H1 (cell line): ENCODE results near the gene KRTAP9-1. TPM values are rescaled to one million over a fixed set of nuclear protein-coding genes. Genes with fewer than 3 reads are reported as not detected.

Experiments
- CTCF ChIA-PET: fragments of 300-600 bp; sonication (Branson Sonifier 250); formaldehyde crosslinking; loops from one replicate; lab custom pipeline; 2021; ENCODE audit not compliant: partially characterized antibody; lab: Charles Lee
- POLR2A ChIA-PET: fragments of 300-600 bp; sonication (Branson Sonifier 250); formaldehyde crosslinking; loops from one replicate; lab custom pipeline; 2021; ENCODE audit warnings: inconsistent platforms; ENCODE audit not compliant: partially characterized antibody; lab: Charles Lee
- DNase-seq, 2 experiments: peaks; one replicate each; pipeline versions ENCODE4 v3.0.0 to v3.0.0-alpha.2; 2010 to 2022; ENCODE audit warnings: low spot score in 2 of 2, low read depth in 1 of 2, mixed read lengths in 1 of 2
- FAIRE-seq: peaks from 2 replicates; lab custom pipeline; 2011; peaks lifted over from hg19 to GRCh38; lab: Jason Lieb, UNC
- H2AFZ ChIP-seq: 2 replicates; pipeline ENCODE4 v1.8.1; 2012; ENCODE audit warnings: low read length, inconsistent platforms
- H2AK5ac ChIP-seq: 2 replicates; pipeline ENCODE4 v1.6.1; 2013; ENCODE audit warnings: low read depth, low read length
- H2BK120ac ChIP-seq: replicated peaks from 2 replicates; pipeline ENCODE3; 2013; ENCODE audit warnings: low read depth, low read length, inconsistent platforms
- H2BK12ac ChIP-seq: 2 replicates; pipeline ENCODE4 v1.6.1; 2013; ENCODE audit warnings: low read depth, low read length
- H2BK15ac ChIP-seq: 2 replicates; pipeline ENCODE4 v1.6.1; 2013; ENCODE audit warnings: low read length
- H2BK20ac ChIP-seq: 2 replicates; pipeline ENCODE4 v1.6.1; 2013; ENCODE audit warnings: low read length
- H2BK5ac ChIP-seq: 2 replicates; pipeline ENCODE4 v1.6.1; 2013; ENCODE audit warnings: low read depth, low read length
- H3K14ac ChIP-seq: 2 replicates; pipeline ENCODE4 v1.6.1; 2013; ENCODE audit warnings: inconsistent platforms; ENCODE audit not compliant: insufficient read length
- H3K18ac ChIP-seq: 2 replicates; pipeline ENCODE4 v1.6.1; 2013; ENCODE audit warnings: low read length; ENCODE audit errors: extremely low read depth
- H3K23ac ChIP-seq: 2 replicates; pipeline ENCODE4 v1.6.1; 2013; ENCODE audit warnings: inconsistent platforms; ENCODE audit not compliant: insufficient read length
- H3K23me2 ChIP-seq: 2 replicates; pipeline ENCODE4 v1.6.1; 2013; ENCODE audit warnings: low read depth, low read length
- H3K27ac ChIP-seq: 2 replicates; pipeline ENCODE4 v1.6.1; 2011; ENCODE audit warnings: low read depth, low read length, inconsistent platforms
- H3K27me3 ChIP-seq, 4 experiments: replicated peaks in 1 of 4; 1 replicate in 1 of 4; 2 replicates in 3 of 4; pipeline versions ENCODE4 v1.6.1 to v1.8.1; 2011 to 2013; ENCODE audit warnings: low read length in 3 of 4, mild to moderate bottlenecking in 3 of 4, inconsistent platforms in 2 of 4, mixed read lengths in 2 of 4, moderate library complexity in 1 of 4; ENCODE audit not compliant: control insufficient read depth in 3 of 4, insufficient read depth in 3 of 4; ENCODE audit errors: extremely low read depth in 1 of 4
- H3K36me3 ChIP-seq, 4 experiments: 2 replicates each; pipeline versions ENCODE4 v1.6.1 to v1.8.1; 2011 to 2013; ENCODE audit warnings: mild to moderate bottlenecking in 4 of 4, low read length in 3 of 4, moderate library complexity in 2 of 4, control low read depth in 1 of 4, inconsistent platforms in 1 of 4; ENCODE audit not compliant: insufficient read depth in 4 of 4, control insufficient read depth in 2 of 4
- H3K4ac ChIP-seq: replicated peaks from 2 replicates; pipeline ENCODE3; 2013; ENCODE audit warnings: low read length, low read depth, mixed read lengths, inconsistent platforms; ENCODE audit not compliant: insufficient read length
- H3K4me1 ChIP-seq, 4 experiments: replicated peaks in 1 of 4; 1 replicate in 1 of 4; 2 replicates in 3 of 4; pipeline versions ENCODE4 v1.6.1 to v1.8.1; 2011 to 2013; ENCODE audit warnings: low read length in 3 of 4, inconsistent platforms in 2 of 4, mixed read lengths in 1 of 4; ENCODE audit not compliant: insufficient read depth in 4 of 4, control insufficient read depth in 3 of 4
- H3K4me2 ChIP-seq, 2 experiments: 2 replicates each; pipeline versions ENCODE4 v1.6.1 to v1.8.1; 2011 to 2013; ENCODE audit warnings: low read depth in 2 of 2, low read length in 2 of 2, control low read depth in 1 of 2, inconsistent platforms in 1 of 2, mild to moderate bottlenecking in 1 of 2; ENCODE audit not compliant: insufficient read depth in 1 of 2
- H3K4me3 ChIP-seq, 4 experiments: fragments of 200-600, 300-600 bp in 1 of 4; sonication (generic), shearing (Covaris generic), sonication (Bioruptor Twin) in 1 of 4; 2 replicates each; pipeline versions ENCODE4 v1.5.1 to v1.8.1; 2011 to 2016; ENCODE audit warnings: low read length in 4 of 4, low read depth in 3 of 4, control low read depth in 2 of 4, inconsistent platforms in 2 of 4, mild to moderate bottlenecking in 2 of 4, mixed read lengths in 1 of 4, moderate library complexity in 1 of 4; ENCODE audit not compliant: insufficient read depth in 2 of 4; ENCODE audit errors: extremely low read depth in 1 of 4
- H3K56ac ChIP-seq: replicated peaks from 2 replicates; pipeline ENCODE3; 2013; ENCODE audit warnings: low read depth, mild to moderate bottlenecking, mixed read lengths, low read length, inconsistent platforms; ENCODE audit not compliant: insufficient read length
- H3K79me1 ChIP-seq: 2 replicates; pipeline ENCODE4 v1.6.1; 2013; ENCODE audit warnings: low read depth, low read length, control low read depth
- H3K79me2 ChIP-seq, 2 experiments: 2 replicates each; pipeline versions ENCODE4 v1.6.1 to v1.8.1; 2012 to 2013; ENCODE audit warnings: low read length in 2 of 2, mild to moderate bottlenecking in 2 of 2, inconsistent platforms in 1 of 2; ENCODE audit not compliant: insufficient read depth in 2 of 2, control insufficient read depth in 1 of 2
- H3K9ac ChIP-seq, 4 experiments: replicated peaks in 1 of 4; 1 replicate in 1 of 4; 2 replicates in 3 of 4; pipeline versions ENCODE4 v1.6.1 to v1.8.1; 2011 to 2013; ENCODE audit warnings: low read depth in 3 of 4, low read length in 3 of 4, control low read depth in 2 of 4, mild to moderate bottlenecking in 2 of 4, moderate library complexity in 2 of 4, inconsistent platforms in 1 of 4; ENCODE audit errors: extremely low read depth in 1 of 4
- H3K9me3 ChIP-seq, 2 experiments: 2 replicates each; pipeline versions ENCODE4 v1.6.1 to v1.8.1; 2012 to 2013; ENCODE audit warnings: mild to moderate bottlenecking in 2 of 2, moderate library complexity in 2 of 2, control low read depth in 1 of 2, inconsistent platforms in 1 of 2, low read depth in 1 of 2, low read length in 1 of 2, mixed read lengths in 1 of 2; ENCODE audit not compliant: insufficient read depth in 2 of 2
- H4K20me1 ChIP-seq, 2 experiments: replicated peaks in 1 of 2; 2 replicates each; pipeline versions ENCODE3 to v1.8.1; 2011 to 2013; ENCODE audit warnings: inconsistent platforms in 2 of 2, low read length in 2 of 2, mild to moderate bottlenecking in 1 of 2; ENCODE audit not compliant: insufficient read depth in 2 of 2, control insufficient read depth in 1 of 2
- H4K5ac ChIP-seq: 2 replicates; pipeline ENCODE4 v1.6.1; 2013; ENCODE audit warnings: low read length, low read depth, mixed read lengths, inconsistent platforms; ENCODE audit not compliant: insufficient read length
- H4K8ac ChIP-seq: 2 replicates; pipeline ENCODE4 v1.8.0; 2013; ENCODE audit warnings: mild to moderate bottlenecking, moderate library complexity, low read length, inconsistent platforms; ENCODE audit not compliant: insufficient read depth; ENCODE audit errors: extremely low read depth
- H4K91ac ChIP-seq: replicated peaks from 2 replicates; pipeline ENCODE3; 2013; ENCODE audit warnings: low read length, mixed read lengths, inconsistent platforms; ENCODE audit not compliant: insufficient read length
- JUN ChIP-seq: IDR thresholded peaks from 2 replicates; pipeline ENCODE4 v1.6.1; 2011; ENCODE audit warnings: low read depth, mild to moderate bottlenecking, improper control_type of control experiment, low read length
- WGBS, 2 experiments: shearing (Covaris generic) in 1 of 2; methylation state at CpG; one replicate each; pipeline versions ENCODE4 v1.1.6 to v1.1.7; 2013 to 2015; ENCODE audit warnings: low lambda C conversion rate in 2 of 2, mixed read lengths in 2 of 2, inconsistent platforms in 1 of 2, low coverage in 1 of 2, missing lambda C conversion rate in 1 of 2; ENCODE audit not compliant: insufficient replicate concordance in 2 of 2, insufficient coverage in 1 of 2, insufficient read length in 1 of 2; ENCODE audit errors: extremely low coverage in 1 of 2, missing lambda C conversion rate in 1 of 2; 5-methylcytosine and 5-hydroxymethylcytosine counted together
- polyA plus RNA-seq, 7 experiments: library from polyadenylated mRNA; depleted of rRNA in 3 of 7; stranded (reverse) in 5 of 7; unstranded in 2 of 7; fragments of >200 nt in 5 of 7; fragments of 200-250 nt in 2 of 7; gene quantifications; 1 replicate in 5 of 7; 2 replicates in 1 of 7; 4 replicates in 1 of 7; pipeline versions ENCODE4 v1.2.1 to v1.2.3, GENCODE V29; 2011 to 2013; ENCODE audit warnings: missing spikeins in 2 of 7, mixed read lengths in 2 of 7
- total RNA-seq: library from RNA; stranded (reverse); fragmentation: NEBNext Ultra II Directional; extraction: Animal tissue kit (Norgen Biotek cat#: 25700); gene quantifications from 2 replicates; pipeline ENCODE4 v1.2.1, GENCODE V29; 2021

The KRTAP9-1 gene
- total and polyA plus RNA-seq, 2 of the 8 experiments (the other 6 are each of a cell fraction or from before 2014, with no cell fraction given), result not detected

DNA sequence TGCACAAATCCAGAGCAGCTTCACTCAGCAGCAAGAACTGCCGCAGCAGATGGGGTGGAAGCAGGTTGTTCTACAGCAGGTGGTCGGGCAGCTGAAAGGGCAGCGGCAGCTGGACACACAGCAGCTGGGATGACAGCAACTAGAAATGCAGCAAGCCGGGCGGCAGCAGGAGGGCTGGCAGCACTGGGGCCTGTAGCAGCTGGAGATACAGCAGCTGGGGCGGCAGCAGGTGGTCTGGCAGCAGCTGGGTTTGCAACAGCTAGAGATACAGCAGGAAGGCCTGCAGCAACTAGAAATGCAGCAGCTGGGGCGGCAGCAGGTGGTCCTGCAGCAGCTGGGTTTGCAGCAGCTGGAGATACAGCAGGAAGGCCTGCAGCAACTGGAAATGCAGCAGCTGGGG is 22.1 kb upstream of the KRTAP9-1 start:
- no peak overlapping the region for H3K27ac ChIP-seq
- H2BK20ac ChIP-seq, result no peak overlapping the region
- CTCF ChIA-PET, result interaction anchor here (0.6 kb wide), 2 partner anchors 8 to 548 kb away, joined by 3 read pairs; no protein-coding TSS in a partner anchor
- FAIRE-seq (no peak), DNase-seq (no peak)
- H3K23ac ChIP-seq, result no peak overlapping the region
- no peaks in the 10 kb centered on the region for H3K23me2 ChIP-seq
- H3K4ac ChIP-seq, result no peak overlapping the region
- H4K91ac ChIP-seq, result no peak overlapping the region
- no peak overlapping the region for H2BK12ac ChIP-seq
- H2AFZ ChIP-seq, result no peak overlapping the region
- no peak overlapping the region for H2BK5ac ChIP-seq
- H3K36me3 ChIP-seq, result no peaks in the 10 kb centered on the region
- no peaks in the 10 kb centered on the region for H3K4me1 ChIP-seq
- POLR2A ChIA-PET, result no interaction called here
- no peak for TF ChIP-seq JUN
- H3K4me3 ChIP-seq, result no peak overlapping the region
- no peak overlapping the region for H2BK15ac ChIP-seq
- H3K79me2 ChIP-seq, result no peaks in the 10 kb centered on the region
- H3K9ac ChIP-seq, result no peak overlapping the region
- H3K56ac ChIP-seq, result no peak overlapping the region
- no peak overlapping the region for H3K14ac ChIP-seq
- H4K8ac ChIP-seq, result no peak overlapping the region
- H4K5ac ChIP-seq, result no peak overlapping the region
- H3K18ac ChIP-seq, result no peak overlapping the region
- WGBS, 2 experiments, result 90% methylated on average over 6 of the region's 7 CpGs; no CpG with 5 or more reads in 1 of the 2 experiments
- no peak overlapping the region for H2BK120ac ChIP-seq
- H3K4me2 ChIP-seq, result no peak overlapping the region
- no peaks in the 10 kb centered on the region for H4K20me1 ChIP-seq
- H3K27me3 ChIP-seq, result no peaks in the 10 kb centered on the region
- no peaks in the 10 kb centered on the region; a peak in 1 of 4 replicates for H3K9me3 ChIP-seq
- no peaks in the 10 kb centered on the region for H3K79me1 ChIP-seq
- no peak overlapping the region for H2AK5ac ChIP-seq
